ENCODE results near the gene ATOH7.
"Not testable (repeated sequence)": the region's sequence is repeated elsewhere in the genome, so short reads cannot be mapped to it uniquely, and the experiment has no call there.

ATOH7 gene

GRCh38 chr10:68231817-68232251 lies at the start of gene ATOH7:
ATOH7 (minus strand) TSS chr10:68232113; CDS start chr10:68231677, 436 bp downstream.
- FAIRE-seq = no peak

GRCh38 chr10:68280758-68281157 lies 48.8 kb upstream of the ATOH7 start:
- no peak for FAIRE-seq

DNA sequence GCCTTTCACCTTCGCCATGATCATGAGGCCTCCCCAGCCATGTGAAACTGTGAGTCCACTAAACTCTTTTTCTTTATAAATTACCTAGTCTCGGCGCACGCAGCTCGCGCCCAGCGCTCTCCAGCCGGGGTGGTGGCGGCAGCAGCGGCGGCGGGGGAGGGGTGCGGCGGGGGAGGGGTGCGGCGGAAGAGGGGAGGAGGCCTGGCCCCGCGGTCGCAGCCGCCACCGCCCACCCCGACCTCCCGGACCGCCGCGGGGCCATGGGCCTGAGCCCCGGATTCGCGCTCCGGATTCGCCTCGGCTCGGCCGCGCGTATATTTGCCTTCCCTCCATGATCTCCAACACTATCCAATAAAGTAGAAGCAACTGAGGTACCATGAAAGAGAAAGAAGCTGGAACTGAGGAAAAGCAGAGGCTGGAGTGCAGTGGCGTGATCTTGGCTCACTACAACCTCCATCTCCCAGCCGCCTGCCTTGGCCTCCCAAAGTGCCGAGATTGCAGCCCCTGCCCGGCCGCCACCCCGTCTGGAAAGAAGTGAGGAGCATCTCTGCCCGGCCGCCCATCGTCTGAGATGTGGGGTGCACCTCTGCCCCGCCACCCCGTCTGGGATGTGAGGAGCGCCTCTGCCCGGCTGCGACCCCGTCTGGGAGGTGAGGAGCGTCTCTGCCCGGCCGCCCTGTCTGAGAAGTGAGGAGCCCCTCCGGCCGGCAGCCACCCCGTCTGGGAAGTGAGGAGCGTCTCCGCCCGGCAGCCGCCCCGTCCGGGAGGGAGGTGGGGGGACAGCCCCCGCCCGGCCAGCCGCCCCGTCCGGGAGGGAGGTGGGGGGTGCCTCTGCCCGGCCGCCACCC lies 47.2 kb upstream of the ATOH7 start:
- not testable (repeated sequence) for FAIRE-seq

DNA sequence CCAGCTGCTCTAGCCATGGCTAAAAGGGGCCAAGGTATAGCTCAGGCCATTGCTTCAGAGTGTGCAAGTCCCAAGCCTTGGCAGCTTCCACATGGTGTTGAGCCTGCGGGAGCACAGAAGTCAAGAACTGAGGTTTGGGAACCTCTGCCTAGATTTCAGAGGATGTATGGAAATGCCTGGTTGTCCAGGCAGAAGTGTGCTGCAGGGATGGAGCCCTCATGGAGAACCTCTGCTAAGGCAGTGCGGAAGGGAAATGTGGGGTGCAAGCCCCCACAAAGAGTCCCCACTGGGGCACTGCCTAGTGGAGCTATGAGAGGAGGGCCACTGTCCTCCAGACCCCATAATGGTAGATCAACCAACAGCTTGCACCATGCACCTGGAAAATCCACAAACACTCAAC lies 45.9 kb upstream of the ATOH7 start:
- not testable (repeated sequence) for FAIRE-seq

GRCh38 chr10:68276224-68276623 lies 44.3 kb upstream of the ATOH7 start:
- no peak for FAIRE-seq

DNA sequence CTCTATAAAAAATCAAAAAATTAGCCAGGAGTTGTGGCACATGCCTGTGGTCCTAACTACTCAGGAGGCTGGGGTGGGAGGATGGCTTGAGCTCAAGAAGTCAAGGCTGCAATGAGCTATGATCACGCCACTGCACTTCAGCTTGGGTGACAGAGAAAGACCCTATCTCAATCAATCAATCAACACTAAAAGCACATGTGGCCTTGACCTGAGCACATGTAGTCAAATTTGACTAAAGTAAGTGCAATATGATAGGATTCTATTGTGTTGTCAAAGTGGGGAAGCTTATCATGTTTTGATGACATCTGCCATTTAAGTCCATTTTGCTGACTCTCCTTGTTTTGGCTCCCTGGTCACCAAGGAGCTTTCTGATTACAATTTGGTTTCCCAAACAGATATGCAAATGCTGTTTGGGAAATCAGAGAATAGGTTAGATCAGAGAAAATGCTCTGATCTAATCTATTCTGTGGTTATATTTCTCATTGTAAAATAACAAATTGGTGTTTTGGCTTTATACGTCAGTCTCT lies 43.8 kb upstream of the ATOH7 start:
- no peak for FAIRE-seq

DNA sequence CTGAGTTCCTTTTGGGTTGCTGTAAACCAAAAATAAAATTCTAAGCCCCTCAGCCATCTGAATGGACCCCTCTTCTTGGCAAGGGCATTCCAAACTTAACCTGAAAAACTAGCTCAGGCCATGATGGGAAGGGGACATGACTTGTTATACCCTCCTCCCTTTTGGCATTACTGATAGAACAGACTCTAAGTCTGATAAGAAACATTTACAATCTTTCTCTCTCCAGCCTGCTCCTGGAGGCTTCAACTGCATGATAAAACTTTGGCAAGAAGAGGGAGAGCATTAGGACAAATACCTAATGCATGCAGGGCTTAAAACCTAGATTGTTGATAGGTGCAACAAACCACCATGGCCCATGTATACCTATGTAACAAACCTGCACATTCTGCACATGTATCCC lies 40.9 kb upstream of the ATOH7 start:
- FAIRE-seq = no peak

DNA sequence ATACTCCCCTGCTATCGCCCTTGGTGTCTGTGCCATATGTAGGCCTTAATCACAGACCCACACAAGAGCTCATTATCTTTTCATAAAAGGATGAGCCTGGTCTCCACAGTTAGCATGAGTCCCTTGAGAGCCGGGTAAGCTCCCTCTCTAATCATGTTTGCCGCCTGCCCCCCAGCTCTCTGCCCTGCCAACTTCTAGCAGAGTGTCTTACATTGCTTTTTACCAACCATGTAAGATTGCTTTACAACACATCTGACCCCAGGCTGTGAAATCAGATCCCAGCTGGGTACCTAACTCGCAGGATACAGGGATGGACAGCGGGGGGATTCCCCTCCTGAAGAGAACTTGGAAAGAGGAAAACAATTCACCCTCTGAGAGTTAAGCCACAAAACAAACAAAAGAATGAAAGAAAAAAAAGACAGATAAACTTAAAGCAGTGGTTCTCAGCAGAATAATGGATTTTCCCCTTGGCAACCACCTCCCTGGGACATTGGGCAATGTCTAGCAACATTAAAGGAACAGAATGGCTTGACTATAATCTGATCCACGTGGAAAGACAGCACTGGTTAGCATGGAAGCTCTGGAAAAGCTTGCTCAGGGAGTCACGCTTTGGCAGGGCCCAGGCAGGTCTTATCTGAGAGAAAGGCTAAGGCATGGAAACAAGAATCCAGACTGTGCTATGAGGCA lies 39.4 kb upstream of the ATOH7 start:
- FAIRE-seq = no peak

DNA sequence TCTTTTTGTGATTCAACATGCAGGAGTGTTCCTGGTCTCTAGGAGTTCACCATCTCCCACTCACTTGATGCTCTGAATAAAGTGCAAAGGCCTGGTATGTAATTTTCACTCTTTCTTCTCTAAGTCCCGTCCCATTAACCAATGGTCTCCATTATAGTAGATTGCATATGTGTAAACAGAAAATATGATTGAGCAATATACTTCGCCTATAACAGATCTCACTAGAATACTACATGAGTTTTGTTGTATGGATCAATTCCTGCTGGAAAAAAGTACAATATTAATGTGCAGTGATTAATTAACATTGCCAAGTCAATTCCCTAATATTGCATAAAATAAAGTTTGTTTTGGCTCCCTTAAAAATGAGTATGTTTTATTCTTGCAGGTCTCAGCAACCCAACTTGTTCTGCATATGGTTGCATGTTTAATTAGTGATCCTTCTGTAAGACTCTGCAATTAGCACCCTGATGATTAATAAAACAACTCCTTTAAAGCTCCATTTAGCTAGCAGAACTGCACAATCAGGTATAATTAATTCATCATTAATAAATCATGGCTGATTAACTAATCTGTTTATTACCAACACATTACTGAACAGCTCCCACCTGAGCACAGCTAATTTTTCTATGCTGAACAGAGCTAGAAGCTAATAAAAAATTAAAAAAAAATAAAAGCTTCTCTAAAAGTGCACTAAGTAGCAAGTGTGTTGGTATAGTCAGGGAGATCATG lies 37.8 kb upstream of the ATOH7 start:
- no peak for FAIRE-seq

DNA sequence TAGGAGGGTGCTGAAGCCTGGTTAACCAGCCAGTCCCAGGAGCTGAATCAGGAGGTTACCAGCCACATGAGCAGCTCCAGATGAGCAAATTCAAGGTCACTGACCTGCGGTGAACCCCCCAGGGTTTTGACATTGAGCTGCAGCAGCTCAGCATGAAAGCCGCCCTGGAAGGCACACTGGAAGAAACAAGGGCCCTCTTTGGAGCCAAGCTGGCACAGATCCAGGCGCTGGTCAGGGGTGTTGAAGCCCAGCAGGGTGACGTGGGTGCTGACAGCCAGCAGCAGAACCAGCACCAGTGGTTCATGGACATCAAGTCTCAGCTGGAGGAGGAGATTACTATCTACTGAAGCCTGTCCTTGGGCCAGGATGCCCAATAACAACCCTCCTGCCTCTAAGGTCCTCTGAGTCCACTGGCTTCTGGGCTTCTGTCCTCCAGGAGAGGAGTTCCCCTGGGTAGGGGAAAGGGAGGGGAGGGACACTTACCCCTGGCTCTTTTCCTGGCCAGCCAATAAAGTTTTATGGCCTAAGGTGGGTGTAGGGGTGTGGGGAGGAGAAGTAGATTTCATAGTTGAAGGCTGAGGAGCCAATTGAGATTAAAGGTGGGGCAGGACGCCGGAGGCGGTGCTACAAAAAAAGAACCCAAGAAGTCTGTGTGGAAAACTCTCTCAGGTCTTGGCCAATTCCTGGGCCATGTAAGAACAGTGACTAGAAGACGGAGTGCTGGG lies 29.4 kb upstream of the ATOH7 start:
- no peak for FAIRE-seq

DNA sequence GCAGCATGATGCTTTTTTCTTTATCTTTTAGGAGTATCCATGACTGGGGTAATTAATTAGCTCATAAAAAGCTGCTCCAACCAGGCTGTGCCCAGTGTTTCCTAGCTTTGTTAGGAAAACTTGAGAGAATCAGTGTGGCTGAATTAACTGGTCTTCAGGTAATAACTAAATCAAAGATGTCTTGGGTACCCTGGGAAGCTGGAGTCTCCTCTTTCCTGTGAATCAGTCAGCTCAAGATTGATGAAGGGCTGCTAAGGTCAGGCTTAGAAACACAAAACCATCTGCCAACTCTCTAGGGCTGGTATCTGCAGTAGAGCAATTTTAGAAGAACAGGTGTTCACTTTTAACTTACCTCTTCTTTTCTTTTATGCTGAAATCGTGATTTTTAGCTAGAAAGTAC lies 21.4 kb upstream of the ATOH7 start:
- FAIRE-seq = no peak

DNA sequence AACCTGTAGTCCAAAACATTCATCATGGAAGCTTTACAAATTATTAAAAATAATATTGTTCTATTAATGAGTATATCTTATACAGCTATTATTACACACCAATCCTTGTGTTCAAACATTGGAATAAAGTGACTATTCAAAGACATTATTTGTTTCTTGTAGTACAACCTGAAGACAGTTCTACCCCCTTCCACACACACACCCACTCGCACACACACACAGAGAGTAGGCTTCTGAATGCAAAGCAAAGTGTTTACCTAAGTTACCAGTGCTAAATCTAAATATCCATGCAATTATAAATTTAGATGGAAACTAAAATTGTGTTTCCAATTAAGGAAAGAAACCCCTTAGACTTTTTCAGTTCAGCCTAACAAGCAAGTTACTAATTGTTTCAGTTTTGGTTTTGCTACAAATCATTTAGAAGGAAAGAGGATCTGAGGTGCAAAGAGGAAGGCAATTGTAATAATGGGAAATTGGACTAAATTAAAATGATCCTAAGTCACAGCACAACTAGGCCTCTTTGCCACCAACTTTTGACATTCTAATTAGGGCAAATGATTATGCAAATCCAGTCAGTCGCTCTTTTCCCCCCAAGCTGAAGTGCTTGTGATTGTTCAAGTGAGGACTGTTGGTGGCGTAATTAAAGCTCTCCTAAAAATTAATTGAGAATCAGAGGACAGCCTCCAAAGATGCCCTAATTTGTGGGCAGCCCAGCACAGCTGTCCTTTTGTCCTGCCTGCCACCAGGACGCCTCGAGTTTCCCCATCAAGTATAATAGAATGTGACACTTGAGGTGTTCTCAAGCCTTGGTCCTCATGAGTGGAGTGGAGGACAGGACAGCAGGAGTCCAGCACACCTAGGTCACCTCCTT lies 19.9 kb upstream of the ATOH7 start:
- FAIRE-seq = no peak

DNA sequence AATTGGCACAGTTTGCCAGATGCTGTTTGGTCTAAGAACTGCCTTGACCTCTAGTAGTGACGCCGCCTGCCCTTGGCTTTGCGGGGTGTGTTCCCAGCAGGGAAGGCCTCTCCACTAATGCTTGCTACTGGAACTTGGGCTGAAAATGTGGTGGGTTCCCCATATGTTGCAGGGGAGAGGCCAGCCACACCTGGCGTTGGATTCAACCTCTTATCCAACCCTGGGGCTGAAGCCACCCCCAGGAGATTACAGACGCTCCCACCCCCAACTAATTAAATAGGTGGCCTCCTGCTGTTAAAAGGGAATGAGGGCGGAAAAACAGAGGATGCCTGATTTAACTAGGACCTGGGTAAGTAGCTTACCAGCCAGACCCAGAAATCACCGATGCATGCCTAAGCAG lies 19.2 kb upstream of the ATOH7 start:
- FAIRE-seq = no peak

DNA sequence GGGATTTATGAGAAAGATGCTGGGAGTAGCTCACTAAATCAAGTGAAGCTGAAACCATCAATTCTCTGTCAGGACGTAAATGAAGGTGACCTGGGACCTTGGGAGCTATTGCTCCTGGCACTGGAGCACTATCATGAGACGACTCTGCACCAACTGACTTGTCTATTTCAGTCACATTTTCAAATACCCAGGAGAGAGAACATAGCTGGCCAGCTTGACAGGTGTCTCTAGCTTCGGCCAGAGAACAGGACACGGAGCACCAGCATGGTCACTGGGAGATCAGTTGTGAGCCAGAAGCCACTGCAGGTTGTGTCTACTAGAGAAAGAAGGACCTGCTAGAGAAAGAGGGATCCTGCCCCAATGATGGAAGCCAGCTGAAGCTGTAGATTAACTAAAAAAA lies 17.4 kb upstream of the ATOH7 start:
- no peak for FAIRE-seq

GRCh38 chr10:68247931-68248330 lies 16.0 kb upstream of the ATOH7 start:
- FAIRE-seq = no peak

DNA sequence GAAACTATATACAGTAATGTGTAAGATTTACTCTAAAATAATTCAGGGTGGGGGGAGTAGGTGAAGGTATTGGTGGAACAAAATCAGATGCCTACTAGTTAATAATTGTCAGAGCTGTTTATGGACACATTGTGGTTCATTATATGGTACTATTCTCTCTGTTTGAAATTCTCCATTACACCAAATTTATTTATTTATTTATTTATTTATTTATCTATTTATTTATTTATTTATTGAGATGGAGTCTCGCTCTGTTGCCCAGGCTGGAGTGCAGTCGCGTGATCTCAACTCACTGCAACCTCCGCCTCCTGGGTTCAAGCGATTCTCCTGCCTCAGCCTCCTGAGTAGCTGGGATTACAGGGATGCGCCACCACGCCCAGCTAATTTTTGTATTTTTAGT lies 14.5 kb upstream of the ATOH7 start:
- not testable (repeated sequence) for FAIRE-seq

DNA sequence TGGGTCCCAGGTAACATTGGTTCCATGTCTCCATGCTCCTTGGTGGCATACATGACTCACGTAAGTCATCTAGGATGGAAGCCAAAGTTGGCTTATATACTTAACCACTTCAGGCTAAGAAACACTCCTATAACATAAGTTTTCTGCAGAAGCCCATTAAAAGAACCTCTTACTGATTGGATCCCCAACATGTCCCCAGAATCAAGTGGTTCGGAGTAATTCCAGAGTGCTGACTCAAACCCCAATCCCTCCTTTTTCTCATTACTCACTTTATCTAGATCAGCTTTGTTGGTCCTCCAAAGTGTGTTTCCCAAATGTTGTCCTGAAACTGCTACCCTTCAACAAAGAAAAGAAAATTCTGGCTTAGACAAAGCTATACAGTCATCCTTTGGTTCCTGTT lies 10.1 kb upstream of the ATOH7 start:
- FAIRE-seq = no peak

GRCh38 chr10:68239596-68240150 lies 7.8 kb upstream of the ATOH7 start:
- no peak for FAIRE-seq

DNA sequence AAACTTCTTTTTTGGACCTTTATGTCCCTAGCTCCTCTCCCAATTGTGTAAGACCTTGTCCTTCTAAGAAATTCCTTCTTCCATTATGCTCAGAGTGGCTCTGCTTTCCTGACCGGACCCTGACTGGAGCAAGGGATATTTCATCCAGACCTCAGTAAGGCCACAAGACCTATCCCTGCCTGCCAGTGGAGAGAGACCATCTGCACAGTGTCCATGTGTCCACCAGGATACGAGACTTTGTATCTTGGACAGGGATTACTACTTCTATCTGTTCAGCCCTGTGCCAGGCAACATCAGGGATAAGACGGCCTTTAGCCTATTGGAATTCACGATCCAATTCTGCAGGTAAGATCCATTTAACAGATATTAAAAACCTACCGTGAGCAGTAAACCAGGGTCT lies 7.2 kb upstream of the ATOH7 start:
- no peak for FAIRE-seq

GRCh38 chr10:68238371-68238770 lies 6.5 kb upstream of the ATOH7 start:
- FAIRE-seq = no peak

- FAIRE-seq = no peak
Measured at GRCh38 chr10:68237173-68237572, 5.3 kb upstream of the ATOH7 start.

All from endometrium (tissue), 2 donors.